CD14-positive monocyte (primary cell): Measurements from ENCODE around the gene MASP1. TPM values are rescaled to one million over a fixed set of nuclear protein-coding genes. Genes with fewer than 3 reads are reported as not detected.

Source experiments
- DNase-seq, 3 donors: peaks; one replicate each; pipeline ENCODE4 v3.0.0-alpha.2; 2011 to 2022
- H2AFZ ChIP-seq: 2 replicates; pipeline ENCODE4 v1.6.0; 2012; ENCODE audit warnings: mild to moderate bottlenecking, low read depth, low read length, inconsistent platforms; ENCODE audit not compliant: insufficient read depth, poor library complexity, severe bottlenecking
- H3K27ac ChIP-seq, 2 donors: 1 replicate in 1 of 2; 2 replicates in 1 of 2; pipeline ENCODE4 v1.5.1; 2012 to 2013; ENCODE audit warnings: low read length in 2 of 2, control low read depth in 1 of 2, inconsistent platforms in 1 of 2, low read depth in 1 of 2, mild to moderate bottlenecking in 1 of 2
- H3K27me3 ChIP-seq, 2 donors: one replicate each; pipeline versions ENCODE4 v1.6.0 to v1.6.1; 2011 to 2013; ENCODE audit warnings: low read length in 2 of 2; ENCODE audit not compliant: control insufficient read depth in 2 of 2, insufficient read depth in 2 of 2
- H3K36me3 ChIP-seq, 2 donors: replicated peaks in 1 of 2; 1 replicate in 1 of 2; 2 replicates in 1 of 2; pipeline versions ENCODE4 v1.5.1 to v1.6.1; 2012 to 2013; ENCODE audit warnings: low read length in 2 of 2, control low read depth in 1 of 2, inconsistent platforms in 1 of 2, mild to moderate bottlenecking in 1 of 2; ENCODE audit not compliant: insufficient read depth in 2 of 2, control insufficient read depth in 1 of 2
- H3K4me1 ChIP-seq, 2 donors: 1 replicate in 1 of 2; 2 replicates in 1 of 2; pipeline versions ENCODE4 v1.5.1 to v1.6.1; 2012 to 2013; ENCODE audit warnings: low read length in 2 of 2, control low read depth in 1 of 2, inconsistent platforms in 1 of 2, mild to moderate bottlenecking in 1 of 2, moderate library complexity in 1 of 2; ENCODE audit not compliant: insufficient read depth in 2 of 2, control insufficient read depth in 1 of 2
- H3K4me2 ChIP-seq: replicated peaks from 2 replicates; pipeline ENCODE3; 2012; ENCODE audit warnings: low read length, moderate library complexity, mild to moderate bottlenecking; ENCODE audit not compliant: poor library complexity, severe bottlenecking; ENCODE audit errors: extremely low read depth
- H3K4me3 ChIP-seq, 3 experiments: fragments of 200-600 bp in 1 of 3; sonication (generic) in 1 of 3; replicated peaks in 1 of 3; 1 replicate in 2 of 3; 2 replicates in 1 of 3; pipeline ENCODE4 v1.5.1; 2011 to 2013; ENCODE audit warnings: low read length in 3 of 3, mild to moderate bottlenecking in 3 of 3, control low read depth in 2 of 3, low read depth in 2 of 3, inconsistent platforms in 1 of 3, moderate library complexity in 1 of 3
- H3K79me2 ChIP-seq: 2 replicates; pipeline ENCODE4 v1.6.0; 2012; ENCODE audit warnings: mild to moderate bottlenecking, control low read depth, inconsistent platforms, low read length, moderate library complexity; ENCODE audit not compliant: insufficient read depth
- H3K9ac ChIP-seq: 2 replicates; pipeline ENCODE4 v1.6.0; 2017; ENCODE audit warnings: low read length, mild to moderate bottlenecking; ENCODE audit not compliant: insufficient read depth, poor library complexity, severe bottlenecking
- H3K9me3 ChIP-seq, 2 donors: replicated peaks in 1 of 2; 1 replicate in 1 of 2; 2 replicates in 1 of 2; pipeline versions ENCODE4 v1.5.1 to v1.6.1; 2012 to 2013; ENCODE audit warnings: low read length in 2 of 2, control low read depth in 1 of 2; ENCODE audit not compliant: control insufficient read depth in 1 of 2, insufficient read depth in 1 of 2
- H4K20me1 ChIP-seq: 2 replicates; pipeline ENCODE4 v1.6.0; 2012; ENCODE audit warnings: mild to moderate bottlenecking, low read length, control low read depth, moderate library complexity; ENCODE audit not compliant: insufficient read depth
- H3K27ac Mint-ChIP-seq, 7 donors: one replicate each; pipeline ENCODE4 v1.8.0; 2020; ENCODE audit warnings: mild to moderate bottlenecking in 7 of 7, mixed read lengths in 7 of 7, moderate library complexity in 6 of 7, inconsistent platforms in 2 of 7
- H3K27me3 Mint-ChIP-seq, 3 donors: one replicate each; pipeline ENCODE4 v1.8.0; 2021 to 2022; ENCODE audit warnings: low read depth in 3 of 3, mild to moderate bottlenecking in 3 of 3, mixed read lengths in 3 of 3, moderate library complexity in 3 of 3, inconsistent platforms in 1 of 3
- H3K36me3 Mint-ChIP-seq, 2 donors: one replicate each; pipeline ENCODE4 v1.8.0; 2020; ENCODE audit warnings: mixed read lengths in 2 of 2, inconsistent platforms in 1 of 2, mild to moderate bottlenecking in 1 of 2
- H3K4me1 Mint-ChIP-seq: one replicate; pipeline ENCODE4 v1.8.0; 2020; ENCODE audit warnings: mild to moderate bottlenecking, mixed read lengths
- H3K4me3 Mint-ChIP-seq, 2 donors: one replicate each; pipeline ENCODE4 v1.8.0; 2020; ENCODE audit warnings: mild to moderate bottlenecking in 2 of 2, mixed read lengths in 2 of 2, moderate library complexity in 1 of 2
- H3K9me3 Mint-ChIP-seq, 7 donors: one replicate each; pipeline ENCODE4 v1.8.0; 2020 to 2022; ENCODE audit warnings: mixed read lengths in 7 of 7, mild to moderate bottlenecking in 6 of 7, moderate library complexity in 6 of 7, inconsistent platforms in 2 of 7
- CTCF ChIP-seq: fragments of 200-600 bp; IDR thresholded peaks from one replicate; pipeline ENCODE4 v1.8.0; 2022; ENCODE audit warnings: antibody characterized with exemption, mild to moderate bottlenecking
- WGBS: methylation state at CpG from one replicate; pipeline ENCODE4 v1.1.5; 2013; ENCODE audit warnings: missing lambda C conversion rate; ENCODE audit not compliant: insufficient coverage; 5-methylcytosine and 5-hydroxymethylcytosine counted together
- intact Hi-C, 2 donors: fragments of 100-400 bp; cut with micrococcal nuclease; formaldehyde crosslinking; loops; one replicate each; pipeline versions ENCODE4 v1.15.0 to v1.15.1; 2023
- polyA plus RNA-seq, 3 donors: library from polyadenylated mRNA; depleted of rRNA in 1 of 3; unstranded in 2 of 3; stranded (reverse) in 1 of 3; fragments of 300-500 nt in 2 of 3; fragments of >200 nt in 1 of 3; fragmentation: Illumina TruSeq in 2 of 3; gene quantifications; 1 replicate in 2 of 3; 2 replicates in 1 of 3; pipeline ENCODE4 v1.2.3, GENCODE V29; 2012 to 2021

Gene MASP1
- polyA plus RNA-seq, 3 donors = not detected

DNA sequence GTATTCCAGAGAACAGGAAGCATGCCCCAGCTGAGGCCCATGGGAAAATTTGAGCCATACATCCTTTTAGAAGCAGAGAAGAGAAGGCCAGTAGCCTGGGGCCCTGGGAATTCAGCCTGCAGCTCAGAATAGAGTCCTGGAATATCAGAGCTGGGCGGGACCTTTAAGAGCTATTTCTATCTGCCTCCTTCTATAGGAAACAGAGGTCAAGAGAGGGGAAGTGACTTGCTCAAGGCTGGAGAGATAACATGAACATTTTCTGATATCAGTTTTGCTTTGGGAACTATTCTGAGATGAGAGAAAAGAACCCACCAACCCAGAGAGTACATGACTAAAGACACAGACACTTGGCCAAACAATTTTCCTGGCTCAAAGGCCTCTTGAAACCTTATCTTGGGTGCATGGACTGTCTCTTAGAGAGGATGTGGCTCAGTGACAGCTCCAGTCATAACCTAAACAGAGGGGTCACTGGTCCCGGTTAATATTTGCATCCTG lies 26.0 kb downstream of the MASP1 start:
- Mint-ChIP-seq H3K36me3 (no peaks in the 10 kb centered on the region), H3K9me3 (peaks cover 7 to 29% (median 11%) of the 10 kb centered on the region in 7 donors), H3K4me1 (no peaks in the 10 kb centered on the region), H3K27me3 (peaks cover 0 to 2% (median 2%) of the 10 kb centered on the region in 3 donors), H3K27ac (no peak overlapping the region), H3K4me3 (no peak overlapping the region)
- Histone ChIP-seq H3K9me3 (peaks cover 0 to 6% of the 10 kb centered on the region in 2 donors), H3K9ac (no peak overlapping the region), H2AFZ (no peak overlapping the region), H3K79me2 (no peaks in the 10 kb centered on the region), H3K27me3 (no peaks in the 10 kb centered on the region), H3K27ac (no peak overlapping the region), H3K4me1 (no peaks in the 10 kb centered on the region), H4K20me1 (no peaks in the 10 kb centered on the region), H3K36me3 (no peaks in the 10 kb centered on the region), H3K4me2 (no peak overlapping the region), H3K4me3 (no peak overlapping the region)
- TF ChIP-seq CTCF = no peak
- intact Hi-C loops = no loop called here
- no peak for DNase-seq
- no CpG with 5 or more reads among the region's 2 CpGs for WGBS

DNA sequence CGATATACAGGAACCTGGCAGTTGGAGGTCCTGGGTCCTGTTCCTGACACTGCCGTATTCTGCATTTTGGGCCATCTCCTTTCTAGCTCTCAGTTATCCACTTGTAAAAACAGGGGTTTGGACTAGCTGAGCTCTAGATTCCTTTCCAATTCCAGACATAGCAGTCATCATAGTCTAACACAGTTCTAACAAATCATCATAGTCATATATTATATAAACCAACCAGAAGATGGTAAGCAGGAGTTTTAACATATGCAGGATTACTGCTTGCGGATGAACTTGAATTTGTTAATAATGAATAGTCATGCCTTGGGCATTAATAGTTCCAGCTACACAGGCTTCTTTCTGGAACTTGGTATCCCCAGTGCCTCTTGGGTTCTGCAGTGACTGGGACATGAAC lies 26.6 kb downstream of the MASP1 start:
- no peak for TF ChIP-seq CTCF
- peaks cover 3 to 24% (median 11%) of the 10 kb centered on the region in 7 donors for H3K9me3 Mint-ChIP-seq
- H3K79me2 ChIP-seq = no peaks in the 10 kb centered on the region
- H3K27me3 Mint-ChIP-seq = peaks cover 0 to 2% (median 2%) of the 10 kb centered on the region in 3 donors
- no peak overlapping the region for H2AFZ ChIP-seq
- no peaks in the 10 kb centered on the region for H4K20me1 ChIP-seq
- no peaks in the 10 kb centered on the region for H3K36me3 Mint-ChIP-seq
- H3K4me1 ChIP-seq = no peaks in the 10 kb centered on the region
- no peak overlapping the region for H3K4me3 Mint-ChIP-seq
- no peaks in the 10 kb centered on the region for H3K4me1 Mint-ChIP-seq
- no peak overlapping the region for H3K27ac ChIP-seq
- no peaks in the 10 kb centered on the region for H3K36me3 ChIP-seq
- H3K9ac ChIP-seq = no peak overlapping the region
- H3K4me3 ChIP-seq = no peak overlapping the region
- no peaks in the 10 kb centered on the region for H3K27me3 ChIP-seq
- WGBS = 100% methylated on average over 3 of the region's 3 CpGs
- H3K9me3 ChIP-seq = peaks cover 0 to 6% of the 10 kb centered on the region in 2 donors
- intact Hi-C loops = no loop called here
- DNase-seq = no peak
- H3K4me2 ChIP-seq = no peak overlapping the region
- no peak overlapping the region for H3K27ac Mint-ChIP-seq
